Thoracic aorta (tissue), 2 donors: ENCODE measurements around the gene PPP1R13B. TPM values are rescaled to one million over a fixed set of nuclear protein-coding genes. Genes with fewer than 3 reads are reported as not detected.
A peak's percentile ranks its signal among the peaks of the same experiment; 100 is the strongest.

ENCODE experiments used
- ATAC-seq: fragments of 150-250 bp; one replicate; pipeline ENCODE4 v1.8.0; 2017; ENCODE audit warnings: low read depth; ENCODE audit not compliant: insufficient number of reproducible peaks, low FRiP score
- DNase-seq: peaks from one replicate; pipeline ENCODE4 v3.0.0-alpha.2; 2020; ENCODE audit warnings: low spot score
- H3K27ac ChIP-seq, 2 donors: fragments of 200-600 bp; sonication (generic); 1 replicate in 1 of 2; 2 replicates in 1 of 2; pipeline ENCODE4 v1.5.1; 2016; ENCODE audit warnings: mild to moderate bottlenecking in 2 of 2, moderate library complexity in 2 of 2
- H3K27me3 ChIP-seq: fragments of 200-600 bp; sonication (generic); replicated peaks from 2 replicates; pipeline ENCODE4 v1.6.0; 2016; ENCODE audit warnings: mild to moderate bottlenecking; ENCODE audit not compliant: insufficient read depth
- H3K36me3 ChIP-seq: fragments of 200-600 bp; sonication (generic); one replicate; pipeline ENCODE4 v1.5.1; 2016
- H3K4me1 ChIP-seq, 2 donors: fragments of 200-600 bp; sonication (generic); 1 replicate in 1 of 2; 2 replicates in 1 of 2; pipeline versions ENCODE4 v1.5.1 to v1.6.0; 2016; ENCODE audit warnings: low read depth in 2 of 2, mild to moderate bottlenecking in 1 of 2; ENCODE audit not compliant: control insufficient read depth in 1 of 2
- H3K4me3 ChIP-seq: fragments of 200-600 bp; sonication (generic); 2 replicates; pipeline ENCODE4 v1.5.1; 2016; ENCODE audit warnings: mild to moderate bottlenecking
- H3K9me3 ChIP-seq: fragments of 200-600 bp; sonication (generic); 2 replicates; pipeline ENCODE4 v1.5.1; 2016
- CTCF ChIP-seq: fragments of 200-600 bp; sonication (generic); IDR thresholded peaks from one replicate; pipeline ENCODE4 v1.5.1; 2019; ENCODE audit warnings: antibody characterized with exemption
- total RNA-seq, 2 donors: library from RNA; depleted of rRNA; stranded (reverse); fragments of >200 nt; gene quantifications; one replicate each; pipeline versions ENCODE4 v1.1.0 to v1.2.3, GENCODE V29; 2016

PPP1R13B gene
- total RNA-seq, 2 donors from 2014 or later, result 10.7 to 15.3 TPM

GRCh38 chr14:103697206-103697602 is 150.2 kb downstream of the PPP1R13B start:
- TF ChIP-seq CTCF, result no peak
- Histone ChIP-seq H3K36me3 (peaks cover 57% of the 10 kb centered on the region), H3K27me3 (no peaks in the 10 kb centered on the region), H3K4me3 (no peak overlapping the region), H3K27ac (peak overlapping the region in 1 of 2 donors; percentile 28), H3K4me1 (peaks cover 5 to 57% of the 10 kb centered on the region in 2 donors), H3K9me3 (no peaks in the 10 kb centered on the region)
- peak; percentile 17 for ATAC-seq
- no peak for DNase-seq

DNA sequence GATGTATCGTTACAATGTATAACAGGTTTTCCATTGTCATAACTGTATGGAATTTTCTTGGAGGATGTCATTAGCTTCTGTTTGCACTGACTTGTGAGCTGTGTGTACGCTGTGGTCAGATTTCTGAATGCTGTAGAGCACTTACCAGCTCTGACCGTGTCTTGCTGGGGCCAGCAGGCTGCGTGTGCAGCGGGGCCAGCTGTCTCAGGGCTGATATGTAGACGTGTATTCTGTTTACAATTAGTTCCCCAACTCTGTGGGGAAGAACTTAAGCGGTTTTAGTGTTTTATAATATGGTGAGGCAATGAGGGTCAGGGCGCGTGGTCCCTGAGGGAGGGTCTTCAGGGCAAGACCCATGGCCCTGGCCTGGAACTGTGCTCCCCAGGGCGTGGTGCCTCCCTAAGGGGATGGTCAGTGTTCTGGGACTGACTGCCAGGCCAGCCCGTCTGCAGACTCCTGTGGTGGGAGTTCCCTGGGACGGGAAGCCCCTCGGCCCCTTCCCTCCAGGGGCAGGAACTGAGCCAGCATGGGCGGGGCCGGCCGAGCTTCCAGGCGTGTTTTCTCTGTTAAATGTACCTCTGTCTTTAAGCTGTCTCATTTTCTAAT is 150.8 kb downstream of the PPP1R13B start:
- no peak for DNase-seq
- Histone ChIP-seq H3K27me3 (no peaks in the 10 kb centered on the region), H3K27ac (peak overlapping the region; percentile 30 to 31), H3K36me3 (peaks cover 53% of the 10 kb centered on the region), H3K4me1 (peaks cover 5 to 57% of the 10 kb centered on the region in 2 donors), H3K4me3 (no peak overlapping the region), H3K9me3 (no peaks in the 10 kb centered on the region)
- no peak for ATAC-seq
- no peak for TF ChIP-seq CTCF

DNA sequence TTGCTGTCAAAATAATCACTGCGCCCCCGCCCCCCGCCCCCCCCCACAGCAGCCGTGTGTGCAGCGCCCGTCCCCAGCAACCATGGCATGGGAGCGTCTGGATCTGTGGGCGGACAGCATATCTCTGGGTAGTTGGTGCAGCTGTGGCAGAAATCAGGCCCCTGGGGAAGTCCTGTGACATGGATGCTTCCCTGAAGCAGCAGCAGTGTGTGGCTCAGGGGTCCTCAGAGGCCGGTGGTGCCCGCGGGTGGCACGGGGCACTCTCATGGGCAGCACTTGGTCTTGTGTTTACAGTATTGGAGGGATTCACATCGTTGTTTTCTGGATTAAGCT is 151.3 kb downstream of the PPP1R13B start:
- Histone ChIP-seq H3K27me3 (no peaks in the 10 kb centered on the region), H3K36me3 (peaks cover 50% of the 10 kb centered on the region), H3K4me1 (peaks cover 5 to 56% of the 10 kb centered on the region in 2 donors), H3K4me3 (no peak overlapping the region), H3K27ac (peak overlapping the region; percentile 30 to 31), H3K9me3 (no peaks in the 10 kb centered on the region)
- DNase-seq, result no peak
- ATAC-seq, result no peak
- no peak for TF ChIP-seq CTCF

- ATAC-seq (no peak), DNase-seq (no peak)
- H3K27ac ChIP-seq, result no peak overlapping the region
- no peak for TF ChIP-seq CTCF
- H3K4me3 ChIP-seq, result no peak overlapping the region
- no peaks in the 10 kb centered on the region for H3K27me3 ChIP-seq
- peaks cover 44% of the 10 kb centered on the region for H3K36me3 ChIP-seq
- H3K9me3 ChIP-seq, result no peaks in the 10 kb centered on the region
- peaks cover 5 to 52% of the 10 kb centered on the region in 2 donors for H3K4me1 ChIP-seq
Measured at GRCh38 chr14:103695296-103696069, 151.9 kb downstream of the PPP1R13B start.

DNA sequence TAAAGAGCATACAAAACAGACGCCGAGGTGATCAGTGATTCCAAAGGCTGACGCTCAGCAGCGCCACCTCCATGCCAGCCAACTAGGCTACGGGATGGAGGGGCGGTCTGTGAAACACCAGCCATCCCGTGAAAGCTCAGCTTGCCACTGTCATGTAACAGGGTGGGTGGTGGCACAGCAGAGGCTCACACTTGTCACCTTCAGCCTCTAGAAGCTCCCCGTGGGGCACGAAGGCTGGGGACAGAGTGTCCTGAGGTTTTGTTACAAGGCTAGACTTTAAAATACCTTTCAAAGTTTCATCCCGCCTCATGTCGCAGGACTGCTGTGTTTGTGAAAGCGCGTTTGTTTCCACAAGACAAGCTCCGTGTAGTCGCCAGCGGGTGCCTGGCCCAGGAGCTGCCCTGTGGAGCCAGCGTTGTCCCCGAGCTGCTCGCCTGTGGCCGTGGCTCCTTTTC is 152.8 kb downstream of the PPP1R13B start:
- ATAC-seq (no peak), DNase-seq (no peak)
- Histone ChIP-seq H3K4me3 (no peak overlapping the region), H3K9me3 (no peaks in the 10 kb centered on the region), H3K27ac (no peak overlapping the region), H3K36me3 (peaks cover 43% of the 10 kb centered on the region), H3K27me3 (no peaks in the 10 kb centered on the region), H3K4me1 (peaks cover 8 to 51% of the 10 kb centered on the region in 2 donors)
- no peak for TF ChIP-seq CTCF
